ENCODE measurements around the gene ANKRD40CL. TPM values are rescaled to one million over a fixed set of nuclear protein-coding genes. Genes with fewer than 3 reads are reported as not detected.

Gene ANKRD40CL
- total RNA-seq, 1 donor: not detected

DNA sequence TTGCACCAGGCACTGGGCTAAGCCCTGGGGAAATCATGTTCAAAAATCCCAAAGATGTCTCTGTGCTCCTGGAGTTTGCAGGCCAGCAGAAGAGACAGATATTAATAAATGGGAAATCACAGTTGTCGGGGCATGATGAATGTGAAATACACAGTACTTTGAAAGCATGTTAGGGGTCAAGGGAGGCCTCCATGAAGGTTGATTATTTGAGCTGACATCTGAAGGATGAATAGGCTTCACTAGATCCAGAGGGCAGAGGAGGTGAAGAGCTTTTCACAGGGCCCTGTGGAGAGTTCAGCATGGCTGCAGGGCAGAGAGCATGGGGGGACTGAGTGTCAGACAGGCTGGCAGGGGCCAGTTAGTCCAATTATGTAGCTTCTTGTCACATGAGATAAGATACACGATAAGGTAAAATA, 2.6 kb downstream of the ANKRD40CL start:
- no peak for DNase-seq (ENCODE audit: low read depth)
- TF ChIP-seq CTCF (IDR thresholded peaks at IDR 0.05; ENCODE audit: insufficient read depth, low read length): no peak
- no peak overlapping the region for H3K4me3 ChIP-seq (ENCODE audit: low read depth, low read length)

- no peak for DNase-seq (ENCODE audit: low read depth)
- no peak overlapping the region for H3K4me3 ChIP-seq (ENCODE audit: low read depth, low read length)
- TF ChIP-seq CTCF (IDR thresholded peaks at IDR 0.05; ENCODE audit: insufficient read depth, low read length): no peak
Observed at GRCh38 chr17:50763716-50764475, 3.4 kb downstream of the ANKRD40CL start.

DNA sequence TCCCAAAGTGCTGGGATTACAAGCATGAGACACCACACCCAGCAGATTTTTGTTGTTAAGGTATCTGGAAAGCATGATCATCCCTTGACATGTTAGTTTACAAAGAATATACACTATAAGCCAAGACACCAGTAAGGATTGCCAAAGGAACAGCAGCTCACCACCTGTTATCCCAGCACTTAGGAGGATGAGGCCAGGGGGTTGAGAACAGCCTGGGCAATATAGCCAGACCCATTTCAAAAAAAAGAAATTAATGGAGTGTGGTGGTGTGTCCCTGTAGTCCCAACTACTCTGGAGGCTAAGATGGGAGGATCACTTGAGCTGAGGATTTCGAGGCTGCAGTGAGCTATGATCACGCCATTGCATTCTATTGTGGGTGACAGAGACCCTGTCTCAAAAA, 5.1 kb downstream of the ANKRD40CL start:
- no peak overlapping the region for H3K4me3 ChIP-seq (ENCODE audit: low read depth, low read length)
- TF ChIP-seq CTCF (IDR thresholded peaks at IDR 0.05; ENCODE audit: insufficient read depth, low read length): no peak
- no peak for DNase-seq (ENCODE audit: low read depth)

GRCh38 chr17:50758989-50759544, 8.3 kb downstream of the ANKRD40CL start:
- H3K4me3 ChIP-seq (ENCODE audit: low read depth, low read length): no peak overlapping the region
- DNase-seq (ENCODE audit: low read depth): no peak
- TF ChIP-seq CTCF (IDR thresholded peaks at IDR 0.05; ENCODE audit: insufficient read depth, low read length): no peak

- no peak overlapping the region for H3K4me3 ChIP-seq (ENCODE audit: low read depth, low read length)
- no peak for TF ChIP-seq CTCF (IDR thresholded peaks at IDR 0.05; ENCODE audit: insufficient read depth, low read length)
- DNase-seq (ENCODE audit: low read depth): no peak
Observed at GRCh38 chr17:50758524-50758923, 8.8 kb downstream of the ANKRD40CL start.

GRCh38 chr17:50754521-50754920, 12.8 kb downstream of the ANKRD40CL start:
- DNase-seq (ENCODE audit: low read depth): no peak
- H3K4me3 ChIP-seq (ENCODE audit: low read depth, low read length): no peak overlapping the region
- TF ChIP-seq CTCF (IDR thresholded peaks at IDR 0.05; ENCODE audit: insufficient read depth, low read length): no peak

Measured in fibroblast of the aortic adventitia (primary cell).